Adrenal gland (tissue), 12 donors: ENCODE measurements around the gene AXL. TPM values are rescaled to one million over a fixed set of nuclear protein-coding genes. Genes with fewer than 3 reads are reported as not detected.

ENCODE experiments used
- DNase-seq, 7 donors: peaks; one replicate each; pipeline ENCODE4 v3.0.0-alpha.2; 2019 to 2020
- H3K27ac ChIP-seq, 5 donors: fragments of 200-600 bp; sonication (generic) in 4 of 5; 1 replicate in 3 of 5; 2 replicates in 2 of 5; pipeline versions ENCODE4 v1.5.1 to v1.8.0; 2016 to 2020; ENCODE audit warnings: mild to moderate bottlenecking in 1 of 5
- H3K27me3 ChIP-seq: fragments of 200-600 bp; 2 replicates; pipeline ENCODE4 v1.8.0; 2021
- H3K36me3 ChIP-seq, 2 donors: fragments of 200-600 bp; replicated peaks in 1 of 2; 1 replicate in 1 of 2; 2 replicates in 1 of 2; pipeline versions ENCODE4 v1.5.1 to v1.8.0; 2018 to 2022
- H3K4me1 ChIP-seq, 2 donors: fragments of 200-600 bp; replicated peaks in 1 of 2; 1 replicate in 1 of 2; 2 replicates in 1 of 2; pipeline versions ENCODE4 v1.5.1 to v1.8.0; 2018 to 2021
- H3K4me3 ChIP-seq, 4 donors: fragments of 200-600 bp; sonication (generic) in 3 of 4; one replicate each; pipeline ENCODE4 v1.5.1; 2016 to 2018
- H3K9me3 ChIP-seq, 3 donors: fragments of 200-600 bp; sonication (generic) in 1 of 3; replicated peaks in 1 of 3; 1 replicate in 2 of 3; 2 replicates in 1 of 3; pipeline versions ENCODE4 v1.5.1 to v1.8.0; 2016 to 2021
- CTCF ChIP-seq, 6 experiments: fragments of 450-650 bp in 4 of 6; fragments of 200-600 bp in 2 of 6; sonication (generic) in 1 of 6; IDR thresholded peaks; 1 replicate in 5 of 6; 2 replicates in 1 of 6; pipeline versions ENCODE4 v1.5.1 to v1.8.0; 2016 to 2021; ENCODE audit warnings: antibody characterized with exemption in 6 of 6, mild to moderate bottlenecking in 2 of 6, moderate library complexity in 1 of 6
- POLR2A ChIP-seq, 2 donors: fragments of 450-650 bp; IDR thresholded peaks; one replicate each; pipeline ENCODE4 v1.6.1; 2017; ENCODE audit warnings: antibody characterized with exemption in 2 of 2, mild to moderate bottlenecking in 2 of 2, moderate library complexity in 1 of 2
- WGBS, 4 donors: extraction: QIAGEN DNeasy Blood & Tissue Kit in 2 of 4; methylation state at CpG; one replicate each; pipeline versions ENCODE4 v1.1.5 to v1.1.7; 2013 to 2017; 5-methylcytosine and 5-hydroxymethylcytosine counted together
- intact Hi-C, 2 donors: fragments of 100-400 bp; cut with DNase I; formaldehyde crosslinking; loops; one replicate each; pipeline versions ENCODE4 v1.14.1 to v1.15.0; 2022 to 2023
- polyA plus RNA-seq, 3 donors: library from polyadenylated mRNA; stranded (reverse); fragments of 200-250 nt in 2 of 3; fragments of 350-450 nt in 1 of 3; fragmentation: Illumina TruSeq in 1 of 3; extraction: RNeasy Lipid Tissue Mini Kit (QIAGEN cat#74804) in 1 of 3; gene quantifications; one replicate each; pipeline ENCODE4 v1.2.3, GENCODE V29; 2013 to 2014
- total RNA-seq, 9 donors: library from RNA; depleted of rRNA in 4 of 9; stranded (reverse); fragments of >200 nt in 4 of 9; fragments of 120-200 nt in 1 of 9; fragmentation: NEBNext Ultra II Directional in 1 of 9; extraction: Animal tissue kit (Norgen Biotek cat#: 25700) in 1 of 9; gene quantifications; one replicate each; pipeline versions ENCODE4 v1.1.0 to v1.2.4, GENCODE V29; 2013 to 2023
- donor health status: healthy with polysubstance abuse.
- donor health status: Bipolar disorder and iron deficiency.
- donor health status: DM: yes; HTN: yes; CAD: no.
- donor health status: DM: no; HTN: no; CAD: no.
- donor health status: DM: no; HTN: no; CAD: no.
- donor health status: DM: yes; HTN: yes; CAD: no.

The AXL gene
- total and polyA plus RNA-seq, 12 donors = 12.0 to 105 (median 50.0) TPM

GRCh38 chr19:41263042-41263849 is 44.2 kb downstream of the AXL start:
- H3K9me3 ChIP-seq = no peaks in the 10 kb centered on the region
- TF ChIP-seq CTCF (IDR thresholded peaks at IDR 0.05) (no peak), POLR2A (IDR thresholded peaks at IDR 0.05) (peak; percentile 80 to 97)
- peak overlapping the region; percentile 91 to 100 (median 98) for H3K27ac ChIP-seq
- peaks cover 0 to 18% of the 10 kb centered on the region in 2 donors for H3K36me3 ChIP-seq
- H3K4me1 ChIP-seq = peaks cover 25 to 32% of the 10 kb centered on the region in 2 donors
- intact Hi-C loops = no loop called here
- H3K27me3 ChIP-seq = no peaks in the 10 kb centered on the region
- peak overlapping the region in 3 of 4 donors; percentile 14 to 71 (median 42) for H3K4me3 ChIP-seq
- 0 to 2% (median 0%) methylated on average over 21 to 46 of the region's 46 CpGs for WGBS, 4 donors
- peak; percentile 73 to 90 (median 81) for DNase-seq

- peak; percentile 99 to 100 (median 99) for DNase-seq
- Histone ChIP-seq H3K27me3 (no peaks in the 10 kb centered on the region), H3K4me3 (peak within 1 kb of the TSS; percentile 63 to 98 (median 87)), H3K4me1 (peaks cover 25 to 32% of the 10 kb centered on the region in 2 donors), H3K27ac (peak within 1 kb of the TSS; percentile 98 to 100 (median 99)), H3K36me3 (peaks cover 0 to 19% of the 10 kb centered on the region in 2 donors), H3K9me3 (no peaks in the 10 kb centered on the region)
- WGBS, 4 donors = 0 to 1% (median 1%) methylated on average over 18 to 55 of the region's 55 CpGs
- intact Hi-C loops = loop anchor here in 1 of 2 donors (2.0 kb wide), 1 partner anchor 41 kb away; no protein-coding TSS in a partner anchor
- TF ChIP-seq CTCF (IDR thresholded peaks at IDR 0.05) = peak in 3 of 6 experiments; percentile 13 to 28 (median 13)
- TF ChIP-seq POLR2A (IDR thresholded peaks at IDR 0.05) = no peak
These were observed 45.0 kb downstream of the AXL start, which contains the start of gene HNRNPUL1 for GRCh38 chr19:41263850-41264580. TSS of gene HNRNPUL1 (plus strand) at chr19:41264372. CDS start at chr19:41264504, 132 bp downstream.

- peaks cover 0 to 19% of the 10 kb centered on the region in 2 donors for H3K36me3 ChIP-seq
- intact Hi-C loops = loop anchor here in 1 of 2 donors (2.0 kb wide), 1 partner anchor 40 kb away; no protein-coding TSS in a partner anchor
- WGBS, 4 donors = 0 to 1% (median 1%) methylated on average over 22 to 75 of the region's 75 CpGs
- H3K9me3 ChIP-seq = no peaks in the 10 kb centered on the region
- TF ChIP-seq POLR2A (IDR thresholded peaks at IDR 0.05) (no peak), CTCF (IDR thresholded peaks at IDR 0.05) (no peak)
- H3K4me1 ChIP-seq = peaks cover 25 to 36% of the 10 kb centered on the region in 2 donors
- peak; percentile 68 to 82 (median 76) for DNase-seq
- H3K4me3 ChIP-seq = peak overlapping the region; percentile 63 to 98 (median 87)
- no peaks in the 10 kb centered on the region for H3K27me3 ChIP-seq
- H3K27ac ChIP-seq = peak overlapping the region; percentile 97 to 100 (median 99)
These were observed 45.8 kb downstream of the AXL start for GRCh38 chr19:41264581-41265394.
